SK-N-SH (cell line): ENCODE results near the gene CD109. TPM values are rescaled to one million over a fixed set of nuclear protein-coding genes. Genes with fewer than 3 reads are reported as not detected.

ENCODE experiments used
- CTCF ChIA-PET: fragments of 300-600, 350-600 bp; formaldehyde crosslinking; extraction: SDS; loops from one replicate; lab custom pipeline; 2021; lab: Yijun Ruan, JAX
- POLR2A ChIA-PET: fragments of 350-600 bp; sonication (Branson Sonifier 250); formaldehyde crosslinking; extraction: SDS; loops from one replicate; lab custom pipeline; 2020; ENCODE audit warnings: antibody characterized with exemption, inconsistent platforms; lab: Yijun Ruan, JAX
- DNase-seq: peaks from one replicate; pipeline ENCODE4 v3.0.0; 2012
- H2AFZ ChIP-seq: fragments of 200-600 bp; sonication (generic); 2 replicates; pipeline ENCODE4 v1.8.1; 2016; ENCODE audit warnings: antibody characterized with exemption, mild to moderate bottlenecking, low read depth
- H3F3A ChIP-seq: fragments of 200-600 bp; sonication (generic); replicated peaks from 2 replicates; pipeline ENCODE3; 2016; ENCODE audit warnings: antibody characterized with exemption, mild to moderate bottlenecking; ENCODE audit not compliant: insufficient read depth
- H3K27ac ChIP-seq, 2 experiments: fragments of 200-500 bp in 1 of 2; fragments of 200-600 bp in 1 of 2; sonication (Bioruptor generic) in 1 of 2; sonication (generic), shearing (Covaris generic) in 1 of 2; 2 replicates each; pipeline versions ENCODE4 v1.5.1 to v1.6.1; 2014 to 2016; ENCODE audit warnings: low read depth in 2 of 2, inconsistent platforms in 1 of 2, low read length in 1 of 2, mild to moderate bottlenecking in 1 of 2, mixed read lengths in 1 of 2
- H3K27me3 ChIP-seq: fragments of 200-600 bp; sonication (generic), shearing (Covaris generic); 2 replicates; pipeline ENCODE4 v1.6.1; 2016; ENCODE audit warnings: mixed run types; ENCODE audit not compliant: insufficient read depth
- H3K36me3 ChIP-seq, 2 experiments: fragments of 200-500 bp in 1 of 2; fragments of 200-600 bp in 1 of 2; sonication (Bioruptor generic) in 1 of 2; sonication (generic) in 1 of 2; replicated peaks in 1 of 2; 2 replicates each; pipeline versions ENCODE3 to v1.5.1; 2014 to 2016; ENCODE audit warnings: low read length in 1 of 2, mild to moderate bottlenecking in 1 of 2; ENCODE audit not compliant: insufficient read depth in 2 of 2, control insufficient read depth in 1 of 2
- H3K4me1 ChIP-seq, 2 experiments: fragments of 200-500 bp in 1 of 2; fragments of 200-600 bp in 1 of 2; sonication (Bioruptor generic) in 1 of 2; sonication (generic), shearing (Covaris generic) in 1 of 2; 2 replicates each; pipeline versions ENCODE4 v1.5.1 to v1.6.1; 2014 to 2016; ENCODE audit warnings: low read depth in 1 of 2, low read length in 1 of 2, mixed run types in 1 of 2; ENCODE audit not compliant: insufficient read depth in 2 of 2, control insufficient read depth in 1 of 2
- H3K4me2 ChIP-seq: fragments of 200-600 bp; sonication (generic), shearing (Covaris generic); 2 replicates; pipeline ENCODE4 v1.6.1; 2017; ENCODE audit warnings: mixed run types
- H3K4me3 ChIP-seq, 2 experiments: fragments of 200-500 bp in 1 of 2; fragments of 200-600 bp in 1 of 2; sonication (Bioruptor generic) in 1 of 2; sonication (generic), shearing (Covaris generic) in 1 of 2; 2 replicates each; pipeline versions ENCODE4 v1.5.1 to v1.8.1; 2014 to 2016; ENCODE audit warnings: low read depth in 2 of 2, inconsistent platforms in 1 of 2, low read length in 1 of 2, mild to moderate bottlenecking in 1 of 2, mixed read lengths in 1 of 2, moderate library complexity in 1 of 2
- H3K79me2 ChIP-seq: fragments of 200-600 bp; sonication (generic); 2 replicates; pipeline ENCODE4 v1.8.1; 2017; ENCODE audit warnings: mild to moderate bottlenecking; ENCODE audit not compliant: insufficient read depth
- H3K9ac ChIP-seq: fragments of 200-600 bp; sonication (generic); 2 replicates; pipeline ENCODE4 v1.6.1; 2017; ENCODE audit warnings: mixed run types
- H3K9me2 ChIP-seq: fragments of 200-600 bp; sonication (generic); 2 replicates; pipeline ENCODE4 v1.6.1; 2017; ENCODE audit warnings: mixed run types
- H3K9me3 ChIP-seq: fragments of 200-600 bp; sonication (generic); 2 replicates; pipeline ENCODE4 v1.6.1; 2017; ENCODE audit warnings: mixed run types, mild to moderate bottlenecking, moderate library complexity
- H4K20me1 ChIP-seq: fragments of 200-600 bp; sonication (generic); 2 replicates; pipeline ENCODE4 v1.6.1; 2017; ENCODE audit warnings: mild to moderate bottlenecking, mixed run types; ENCODE audit not compliant: insufficient read depth
- CTCF ChIP-seq: fragments of 200-600 bp; sonication (generic); IDR thresholded peaks from 2 replicates; pipeline ENCODE4 v1.6.1; 2017; ENCODE audit warnings: antibody characterized with exemption, mild to moderate bottlenecking, moderate library complexity
- ELF1 ChIP-seq: IDR thresholded peaks from 2 replicates; pipeline ENCODE4 v1.4.0; 2012
- EP300 ChIP-seq, 2 experiments: IDR thresholded peaks; 2 replicates each; pipeline versions ENCODE4 v1.4.0 to v1.6.1; 2012; ENCODE audit warnings: borderline replicate concordance in 1 of 2, low read depth in 1 of 2, low read length in 1 of 2
- GABPA ChIP-seq: IDR thresholded peaks from 2 replicates; pipeline ENCODE4 v1.4.0; 2012; ENCODE audit warnings: low read depth, mild to moderate bottlenecking
- JUND ChIP-seq: IDR thresholded peaks from 2 replicates; pipeline ENCODE4 v1.4.0; 2012
- MXI1 ChIP-seq: IDR thresholded peaks from 2 replicates; pipeline ENCODE4 v1.6.1; 2012; ENCODE audit warnings: mild to moderate bottlenecking, low read depth, low read length, improper control_type of control experiment
- PBX3 ChIP-seq: IDR thresholded peaks from 2 replicates; pipeline ENCODE4; 2012
- RAD21 ChIP-seq: IDR thresholded peaks from 2 replicates; pipeline ENCODE4 v1.6.1; 2012; ENCODE audit warnings: mild to moderate bottlenecking, low read length
- SMC3 ChIP-seq: IDR thresholded peaks from 2 replicates; pipeline ENCODE4 v1.6.1; 2012; ENCODE audit warnings: low read depth, low read length, improper control_type of control experiment
- USF1 ChIP-seq: IDR thresholded peaks from 2 replicates; pipeline ENCODE4 v1.4.0; 2012; ENCODE audit warnings: low read depth, borderline replicate concordance
- WGBS: methylation state at CpG from one replicate; pipeline ENCODE4 v1.1.6; 2017; ENCODE audit warnings: low lambda C conversion rate; 5-methylcytosine and 5-hydroxymethylcytosine counted together
- polyA plus RNA-seq, 3 experiments: library from polyadenylated mRNA; depleted of rRNA; stranded (reverse); fragments of >200 nt; gene quantifications; 2 replicates each; pipeline ENCODE4 v1.2.3, GENCODE V29; 2012

Gene CD109
- polyA plus RNA-seq, 1 of the 3 experiments (the other 2 are of a cell fraction), result 19.7 TPM

GRCh38 chr6:73739096-73739495 is 43.1 kb downstream of the CD109 start:
- Histone ChIP-seq H2AFZ (no peak overlapping the region), H3K79me2 (no peaks in the 10 kb centered on the region), H3K9ac (no peak overlapping the region), H3K36me3 (peaks cover 7 to 16% of the 10 kb centered on the region in 2 experiments), H3K9me2 (no peaks in the 10 kb centered on the region), H3F3A (no peaks in the 10 kb centered on the region), H4K20me1 (peaks cover 3% of the 10 kb centered on the region; the same call in 1 of the 2 replicates), H3K9me3 (no peaks in the 10 kb centered on the region), H3K4me2 (no peak overlapping the region), H3K27ac (no peak overlapping the region), H3K27me3 (no peaks in the 10 kb centered on the region), H3K4me3 (no peak overlapping the region; a peak in 1 of 4 replicates), H3K4me1 (peaks cover 0 to 3% of the 10 kb centered on the region in 2 experiments; a peak in 2 of 4 replicates)
- 38% methylated on average over 2 of the region's 2 CpGs for WGBS
- ChIA-PET CTCF (interaction anchor here (0.6 to 4.8 kb wide), 16 partner anchors 11 to 1499 kb away, joined by 3 to 85 read pairs (median 3); no protein-coding TSS in a partner anchor), POLR2A (no interaction called here)
- TF ChIP-seq GABPA, result no peak
- TF ChIP-seq JUND, result no peak
- peak; percentile 88 for TF ChIP-seq CTCF
- peak; percentile 84 for TF ChIP-seq RAD21
- peak; percentile 64 for TF ChIP-seq SMC3
- peak; percentile 35 for DNase-seq

DNA sequence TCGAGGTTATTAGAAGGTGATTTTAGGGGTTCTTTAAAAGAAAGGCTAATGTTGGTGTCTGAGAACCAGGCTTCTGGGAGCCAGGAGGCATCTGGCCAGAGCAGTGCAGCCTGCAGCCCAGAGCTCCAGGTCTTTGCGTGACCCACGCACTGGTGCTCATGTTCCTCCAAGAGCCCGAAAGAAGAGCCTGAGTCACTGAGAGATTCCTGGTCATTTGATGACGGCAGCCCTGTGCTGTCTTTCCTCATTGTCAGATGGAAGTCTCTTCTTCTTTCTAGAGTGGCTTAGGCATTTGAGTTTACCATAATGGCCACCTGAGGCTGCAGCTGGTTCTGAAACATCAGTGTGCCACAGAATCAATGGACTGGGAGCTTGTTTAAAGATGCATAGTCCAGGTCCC is 46.4 kb downstream of the CD109 start:
- H3K27ac ChIP-seq, result no peak overlapping the region
- ChIA-PET CTCF (interaction anchor here (1.8 to 2.7 kb wide), 3 partner anchors 10 to 1466 kb away, joined by 5 to 17 read pairs (median 9); no protein-coding TSS in a partner anchor), POLR2A (no interaction called here)
- no peaks in the 10 kb centered on the region for H3K9me2 ChIP-seq
- no peaks in the 10 kb centered on the region for H3K79me2 ChIP-seq
- TF ChIP-seq MXI1 (no peak), EP300 (IDR thresholded peaks at IDR 0.05; ENCODE audit: borderline replicate concordance in 1 of 2, low read depth in 1 of 2, low read length in 1 of 2) (no peak), PBX3 (no peak), USF1 (no peak), ELF1 (no peak)
- H3K4me1 ChIP-seq, result peaks cover 3 to 12% of the 10 kb centered on the region in 2 experiments; a peak in 3 of 4 replicates
- H3K36me3 ChIP-seq, result peaks cover 0 to 14% of the 10 kb centered on the region in 2 experiments
- H2AFZ ChIP-seq, result no peak overlapping the region
- no peak overlapping the region for H3K4me3 ChIP-seq
- no peak overlapping the region for H3K9ac ChIP-seq
- H3K4me2 ChIP-seq, result no peak overlapping the region
- WGBS, result 60% methylated on average over 5 of the region's 5 CpGs
- H3K9me3 ChIP-seq, result no peaks in the 10 kb centered on the region
- no peak for DNase-seq
- H3F3A ChIP-seq, result no peaks in the 10 kb centered on the region
- peaks cover 3% of the 10 kb centered on the region; the same call in 1 of the 2 replicates for H4K20me1 ChIP-seq
- H3K27me3 ChIP-seq, result no peaks in the 10 kb centered on the region
